Astrocyte (in vitro differentiated cells and primary cell): Measurements from ENCODE around the gene ACOT13. TPM values are rescaled to one million over a fixed set of nuclear protein-coding genes. Genes with fewer than 3 reads are reported as not detected.
A peak's percentile ranks its signal among the peaks of the same experiment; 100 is the strongest.

ENCODE experiments used
- DNase-seq: peaks from one replicate; pipeline ENCODE4 v3.0.0-alpha.2; 2010; ENCODE audit warnings: low read depth
- FAIRE-seq: peaks from 2 replicates; lab custom pipeline; 2011; peaks lifted over from hg19 to GRCh38; lab: Jason Lieb, UNC
- H2AFZ ChIP-seq: 2 replicates; pipeline ENCODE4 v1.6.0; 2012; ENCODE audit warnings: low read depth, low read length, inconsistent platforms
- H3K27ac ChIP-seq: 2 replicates; pipeline ENCODE4 v1.5.1; 2011; ENCODE audit warnings: low read depth, low read length, inconsistent platforms
- H3K27me3 ChIP-seq: 2 replicates; pipeline ENCODE4 v1.6.0; 2011; ENCODE audit warnings: low read length, inconsistent platforms; ENCODE audit not compliant: insufficient read depth
- H3K36me3 ChIP-seq: 2 replicates; pipeline ENCODE4 v1.5.1; 2011; ENCODE audit warnings: low read length, inconsistent platforms; ENCODE audit not compliant: insufficient read depth
- H3K4me1 ChIP-seq: 2 replicates; pipeline ENCODE4 v1.5.1; 2011; ENCODE audit warnings: low read length, inconsistent platforms; ENCODE audit not compliant: insufficient read depth
- H3K4me2 ChIP-seq: 2 replicates; pipeline ENCODE4 v1.6.0; 2012; ENCODE audit warnings: low read length, inconsistent platforms
- H3K4me3 ChIP-seq: 2 replicates; pipeline ENCODE4 v1.5.1; 2011; ENCODE audit warnings: low read depth, mild to moderate bottlenecking, low read length, inconsistent platforms; ENCODE audit not compliant: insufficient read depth
- H3K79me2 ChIP-seq: 2 replicates; pipeline ENCODE4 v1.6.0; 2012; ENCODE audit warnings: mild to moderate bottlenecking, low read length, inconsistent platforms; ENCODE audit not compliant: insufficient read depth
- H3K9ac ChIP-seq: 2 replicates; pipeline ENCODE4 v1.6.0; 2012; ENCODE audit warnings: mild to moderate bottlenecking, low read length, inconsistent platforms
- H3K9me3 ChIP-seq: 2 replicates; pipeline ENCODE4 v1.5.1; 2012; ENCODE audit warnings: low read depth, mild to moderate bottlenecking, low read length, inconsistent platforms; ENCODE audit not compliant: insufficient read depth
- H4K20me1 ChIP-seq: 2 replicates; pipeline ENCODE4 v1.6.0; 2012; ENCODE audit warnings: low read length, inconsistent platforms; ENCODE audit not compliant: insufficient read depth
- H3K27ac Mint-ChIP-seq: one replicate; pipeline ENCODE4 v1.8.0; 2021; ENCODE audit warnings: mild to moderate bottlenecking, mixed read lengths; ENCODE audit not compliant: unreplicated experiment
- H3K27me3 Mint-ChIP-seq: one replicate; pipeline ENCODE4 v1.8.0; 2021; ENCODE audit warnings: low read depth, mixed read lengths; ENCODE audit not compliant: unreplicated experiment
- H3K36me3 Mint-ChIP-seq: one replicate; pipeline ENCODE4 v1.8.0; 2021; ENCODE audit warnings: low read depth, mixed read lengths; ENCODE audit not compliant: unreplicated experiment
- H3K4me1 Mint-ChIP-seq: one replicate; pipeline ENCODE4 v1.8.0; 2021; ENCODE audit warnings: low read depth, mixed read lengths; ENCODE audit not compliant: unreplicated experiment
- H3K4me3 Mint-ChIP-seq: one replicate; pipeline ENCODE4 v1.8.0; 2021; ENCODE audit warnings: mild to moderate bottlenecking, moderate library complexity, mixed read lengths; ENCODE audit not compliant: unreplicated experiment
- H3K9me3 Mint-ChIP-seq: one replicate; pipeline ENCODE4 v1.8.0; 2021; ENCODE audit warnings: mild to moderate bottlenecking, mixed read lengths; ENCODE audit not compliant: unreplicated experiment
- EZH2 ChIP-seq: IDR thresholded peaks from 2 replicates; pipeline ENCODE4 v1.6.1; 2012; ENCODE audit warnings: mild to moderate bottlenecking, low read length, inconsistent platforms; ENCODE audit not compliant: insufficient read depth
- total RNA-seq: library from RNA; stranded (reverse); gene quantifications from 2 replicates; pipeline ENCODE4 v1.2.1, GENCODE V29; 2021
- TF ChIP-seq, protein P1 (sequence below): IDR thresholded peaks from 2 replicates; pipeline ENCODE4 v1.5.1; 2011; ENCODE audit warnings: low read depth, mild to moderate bottlenecking, inconsistent platforms, low read length, moderate library complexity; ENCODE audit not compliant: insufficient read depth

ACOT13 gene
- total RNA-seq, 1 donor from 2014 or later, result 35.9 TPM

DNA sequence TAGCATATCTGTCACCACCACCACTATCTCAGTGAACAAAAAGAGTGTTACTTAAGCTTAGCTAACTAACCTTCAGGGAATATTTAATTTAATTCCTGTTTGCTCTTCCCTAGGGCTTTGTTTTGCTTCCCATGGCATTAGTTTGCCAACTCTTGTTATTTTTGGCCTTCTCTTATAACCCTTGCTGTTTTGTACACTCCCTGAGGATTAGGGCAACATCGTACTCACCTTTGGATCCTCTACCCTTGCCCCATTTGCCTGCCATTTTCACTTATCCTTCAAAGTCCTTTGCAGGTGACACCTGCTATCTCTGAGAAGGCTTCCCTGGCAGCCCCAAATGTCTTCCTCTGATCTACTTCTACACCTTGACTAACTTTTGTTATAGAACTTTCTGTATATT lies 23.7 kb downstream of the ACOT13 start:
- H3K27me3 Mint-ChIP-seq, result no peaks in the 10 kb centered on the region
- peaks cover 4% of the 10 kb centered on the region for H3K36me3 Mint-ChIP-seq
- no peak overlapping the region for H3K27ac Mint-ChIP-seq
- H3K27ac ChIP-seq, result no peak overlapping the region
- H3K9me3 ChIP-seq, result no peaks in the 10 kb centered on the region
- H3K79me2 ChIP-seq, result no peaks in the 10 kb centered on the region
- H2AFZ ChIP-seq, result no peak overlapping the region
- H3K4me2 ChIP-seq, result no peak overlapping the region
- H3K27me3 ChIP-seq, result no peaks in the 10 kb centered on the region
- DNase-seq (no peak), FAIRE-seq (no peak)
- no peaks in the 10 kb centered on the region for H4K20me1 ChIP-seq
- H3K4me1 ChIP-seq, result no peaks in the 10 kb centered on the region
- H3K4me3 ChIP-seq, result no peak overlapping the region
- H3K4me1 Mint-ChIP-seq, result peaks cover 2% of the 10 kb centered on the region
- H3K36me3 ChIP-seq, result no peaks in the 10 kb centered on the region
- TF ChIP-seq EZH2, result no peak
- TF ChIP-seq, protein P1, sequence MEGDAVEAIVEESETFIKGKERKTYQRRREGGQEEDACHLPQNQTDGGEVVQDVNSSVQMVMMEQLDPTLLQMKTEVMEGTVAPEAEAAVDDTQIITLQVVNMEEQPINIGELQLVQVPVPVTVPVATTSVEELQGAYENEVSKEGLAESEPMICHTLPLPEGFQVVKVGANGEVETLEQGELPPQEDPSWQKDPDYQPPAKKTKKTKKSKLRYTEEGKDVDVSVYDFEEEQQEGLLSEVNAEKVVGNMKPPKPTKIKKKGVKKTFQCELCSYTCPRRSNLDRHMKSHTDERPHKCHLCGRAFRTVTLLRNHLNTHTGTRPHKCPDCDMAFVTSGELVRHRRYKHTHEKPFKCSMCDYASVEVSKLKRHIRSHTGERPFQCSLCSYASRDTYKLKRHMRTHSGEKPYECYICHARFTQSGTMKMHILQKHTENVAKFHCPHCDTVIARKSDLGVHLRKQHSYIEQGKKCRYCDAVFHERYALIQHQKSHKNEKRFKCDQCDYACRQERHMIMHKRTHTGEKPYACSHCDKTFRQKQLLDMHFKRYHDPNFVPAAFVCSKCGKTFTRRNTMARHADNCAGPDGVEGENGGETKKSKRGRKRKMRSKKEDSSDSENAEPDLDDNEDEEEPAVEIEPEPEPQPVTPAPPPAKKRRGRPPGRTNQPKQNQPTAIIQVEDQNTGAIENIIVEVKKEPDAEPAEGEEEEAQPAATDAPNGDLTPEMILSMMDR, result no peak
- no peaks in the 10 kb centered on the region for H3K9me3 Mint-ChIP-seq
- H3K9ac ChIP-seq, result no peak overlapping the region
- no peak overlapping the region for H3K4me3 Mint-ChIP-seq

GRCh38 chr6:24691550-24691949 lies 24.7 kb downstream of the ACOT13 start:
- no peak for TF ChIP-seq EZH2
- TF ChIP-seq, protein P1, result no peak

GRCh38 chr6:24692003-24692402 lies 25.1 kb downstream of the ACOT13 start:
- Histone ChIP-seq H3K4me2 (no peak overlapping the region), H3K4me1 (no peaks in the 10 kb centered on the region), H3K27ac (no peak overlapping the region), H3K9ac (no peak overlapping the region), H4K20me1 (no peaks in the 10 kb centered on the region), H3K79me2 (no peaks in the 10 kb centered on the region), H3K4me3 (no peak overlapping the region), H3K27me3 (no peaks in the 10 kb centered on the region), H2AFZ (no peak overlapping the region), H3K36me3 (no peaks in the 10 kb centered on the region), H3K9me3 (no peaks in the 10 kb centered on the region)
- Mint-ChIP-seq H3K27ac (peak overlapping the region; percentile 23), H3K27me3 (no peaks in the 10 kb centered on the region), H3K36me3 (peaks cover under 1% of the 10 kb centered on the region), H3K4me1 (peaks cover 2% of the 10 kb centered on the region), H3K4me3 (no peak overlapping the region), H3K9me3 (no peaks in the 10 kb centered on the region)
- no peak for FAIRE-seq
- TF ChIP-seq, protein P1, result no peak
- no peak for TF ChIP-seq EZH2
- no peak for DNase-seq

More at GRCh38 chr6:24691550-24691949, 24.7 kb downstream of the ACOT13 start:
- Mint-ChIP-seq H3K4me1 (peaks cover 2% of the 10 kb centered on the region), H3K27ac (peak overlapping the region; percentile 23), H3K36me3 (peaks cover 4% of the 10 kb centered on the region), H3K27me3 (no peaks in the 10 kb centered on the region), H3K4me3 (no peak overlapping the region), H3K9me3 (no peaks in the 10 kb centered on the region)
- Histone ChIP-seq H3K9me3 (no peaks in the 10 kb centered on the region), H3K27ac (no peak overlapping the region), H3K4me2 (no peak overlapping the region), H3K9ac (no peak overlapping the region), H3K27me3 (no peaks in the 10 kb centered on the region), H3K79me2 (no peaks in the 10 kb centered on the region), H4K20me1 (no peaks in the 10 kb centered on the region), H3K4me1 (no peaks in the 10 kb centered on the region), H3K4me3 (no peak overlapping the region), H3K36me3 (no peaks in the 10 kb centered on the region), H2AFZ (no peak overlapping the region)
- FAIRE-seq (no peak), DNase-seq (no peak)
